Measurements from ENCODE around the gene ORM1. TPM values are rescaled to one million over a fixed set of nuclear protein-coding genes. Genes with fewer than 3 reads are reported as not detected.

ORM1 gene
- total and polyA plus RNA-seq, 4 donors, result 1,297 to 69,591 (median 37,095) TPM

DNA sequence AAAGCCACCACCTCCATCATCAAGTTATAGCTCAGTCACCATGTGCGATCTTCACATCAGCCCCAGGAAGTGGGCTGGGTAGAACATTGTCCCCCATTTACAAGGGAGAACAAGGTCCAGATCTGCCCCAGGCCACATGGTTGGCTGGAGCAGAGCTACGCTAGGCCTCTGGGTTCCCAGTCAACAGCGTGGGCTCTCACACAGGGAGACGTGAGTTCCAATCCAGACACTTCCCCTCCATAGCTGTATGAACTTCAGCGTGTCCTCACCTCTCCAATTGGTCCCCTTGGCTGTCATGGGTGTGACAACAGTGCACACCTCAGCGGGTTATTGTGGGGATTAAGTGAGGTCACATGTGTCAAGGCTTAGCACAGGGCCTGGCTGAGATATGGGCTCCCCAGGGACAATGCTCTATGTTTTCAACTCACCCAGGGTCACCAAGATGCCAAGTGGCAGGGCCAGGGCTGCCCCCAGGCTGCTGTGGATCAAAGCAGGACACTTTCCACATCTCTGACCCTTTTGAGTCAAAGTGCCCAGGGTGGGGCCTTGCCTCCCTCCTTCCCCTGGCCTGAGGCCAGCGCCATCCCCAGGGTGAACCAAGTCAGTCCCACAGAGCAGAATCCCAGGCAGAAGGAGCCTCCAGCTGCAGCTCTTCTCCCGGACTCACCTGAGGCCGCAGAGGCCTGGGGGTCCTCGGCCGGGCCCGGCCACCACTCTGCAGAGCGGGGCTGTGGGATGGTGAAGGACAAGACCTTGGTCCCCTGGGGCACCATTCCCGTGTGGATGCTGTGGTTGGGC is 45.1 kb downstream of the ORM1 start:
- H3K4me1 ChIP-seq (ENCODE audit: control insufficient read depth in 4 of 4, insufficient read depth in 4 of 4, low read length in 3 of 4), result peaks cover 3 to 34% (median 31%) of the 10 kb centered on the region in 4 donors

DNA sequence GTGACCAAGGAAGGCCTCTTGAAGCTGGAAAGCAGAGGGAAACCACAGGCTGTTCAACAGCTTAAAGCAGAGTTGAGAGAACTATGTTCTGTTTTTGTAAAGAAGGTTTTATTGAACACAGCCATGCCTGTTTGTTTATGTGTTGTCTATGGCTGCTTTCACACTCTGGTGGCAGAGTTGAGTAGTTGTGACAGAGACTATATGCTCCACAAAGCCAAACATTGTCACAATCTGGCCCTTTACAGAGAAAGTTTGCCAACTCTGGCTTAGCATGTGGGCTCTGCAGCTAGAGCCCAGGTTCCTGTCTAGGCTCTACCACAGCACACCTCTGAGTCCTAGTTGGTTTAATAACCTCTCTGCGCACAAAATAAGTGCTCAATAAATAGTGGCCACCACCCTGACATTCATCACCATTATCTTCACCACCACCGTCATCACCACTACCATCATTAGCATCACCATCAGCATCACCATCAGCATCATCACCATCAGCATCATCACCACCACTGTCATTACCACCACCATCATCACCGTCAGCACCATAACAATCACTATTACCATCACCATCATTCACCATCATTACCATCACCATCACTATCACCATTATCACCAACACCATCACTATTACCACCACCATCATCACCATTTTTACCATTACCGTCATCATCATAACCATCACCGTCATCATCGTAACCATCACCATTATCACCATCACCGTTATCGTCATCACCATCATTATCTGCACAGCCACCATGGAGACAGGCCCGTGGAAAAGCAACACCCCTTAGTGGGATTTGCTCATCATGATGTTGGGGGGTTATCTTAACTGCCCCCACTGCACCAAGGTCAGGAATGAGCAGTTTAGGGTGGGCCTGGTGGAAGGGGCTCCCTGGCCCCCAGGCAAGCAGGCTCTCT is 46.6 kb downstream of the ORM1 start:
- H3K9ac ChIP-seq (ENCODE audit: low read depth in 1 of 2, low read length in 2 of 2), result no peak overlapping the region
- no peaks in the 10 kb centered on the region for H3K27me3 ChIP-seq (ENCODE audit: control insufficient read depth in 4 of 4, insufficient read depth in 4 of 4, low read length in 3 of 4)
- H3K4me1 ChIP-seq (ENCODE audit: control insufficient read depth in 4 of 4, insufficient read depth in 4 of 4, low read length in 3 of 4), result peaks cover 3 to 25% (median 18%) of the 10 kb centered on the region in 4 donors
- peaks cover 6 to 30% (median 15%) of the 10 kb centered on the region in 4 donors for H3K36me3 ChIP-seq (ENCODE audit: control insufficient read depth in 4 of 4, insufficient read depth in 3 of 4, low read depth in 1 of 4, low read length in 3 of 4)
- no peaks in the 10 kb centered on the region for H3K9me3 ChIP-seq (ENCODE audit: control insufficient read depth in 4 of 4, low read length in 3 of 4)
- peak overlapping the region in 1 of 2 donors; percentile 48 for H3K27ac ChIP-seq (ENCODE audit: low read depth in 1 of 2, low read length in 2 of 2)
- WGBS, result 92% methylated on average over 9 of the region's 9 CpGs
- TF ChIP-seq RXRA (IDR thresholded peaks at IDR 0.05), result no peak
- no peak for TF ChIP-seq SP1 (IDR thresholded peaks at IDR 0.05)
- no peak for TF ChIP-seq RAD21 (IDR thresholded peaks at IDR 0.05)
- no peak for TF ChIP-seq REST (IDR thresholded peaks at IDR 0.05)
- no peak for TF ChIP-seq FOXA1 (IDR thresholded peaks at IDR 0.05)
- TF ChIP-seq TAF1 (conservative IDR thresholded peaks at IDR 0.05), result no peak
- no peak for TF ChIP-seq HNF4G (IDR thresholded peaks at IDR 0.05)
- TF ChIP-seq GABPA (IDR thresholded peaks at IDR 0.05 in 1 of 2, conservative IDR thresholded peaks at IDR 0.05 in 1 of 2), result no peak
- TF ChIP-seq FOXA2 (IDR thresholded peaks at IDR 0.05), result no peak
- TF ChIP-seq YY1 (IDR thresholded peaks at IDR 0.05), result no peak
- no peak for TF ChIP-seq NR2F2 (IDR thresholded peaks at IDR 0.05)
- TF ChIP-seq JUND (IDR thresholded peaks at IDR 0.05), result no peak
- no peak for TF ChIP-seq MAX (IDR thresholded peaks at IDR 0.05)
- TF ChIP-seq ZBTB33 (IDR thresholded peaks at IDR 0.05), result no peak
- TF ChIP-seq HNF4A (conservative IDR thresholded peaks at IDR 0.05), result no peak
- TF ChIP-seq, protein P1, sequence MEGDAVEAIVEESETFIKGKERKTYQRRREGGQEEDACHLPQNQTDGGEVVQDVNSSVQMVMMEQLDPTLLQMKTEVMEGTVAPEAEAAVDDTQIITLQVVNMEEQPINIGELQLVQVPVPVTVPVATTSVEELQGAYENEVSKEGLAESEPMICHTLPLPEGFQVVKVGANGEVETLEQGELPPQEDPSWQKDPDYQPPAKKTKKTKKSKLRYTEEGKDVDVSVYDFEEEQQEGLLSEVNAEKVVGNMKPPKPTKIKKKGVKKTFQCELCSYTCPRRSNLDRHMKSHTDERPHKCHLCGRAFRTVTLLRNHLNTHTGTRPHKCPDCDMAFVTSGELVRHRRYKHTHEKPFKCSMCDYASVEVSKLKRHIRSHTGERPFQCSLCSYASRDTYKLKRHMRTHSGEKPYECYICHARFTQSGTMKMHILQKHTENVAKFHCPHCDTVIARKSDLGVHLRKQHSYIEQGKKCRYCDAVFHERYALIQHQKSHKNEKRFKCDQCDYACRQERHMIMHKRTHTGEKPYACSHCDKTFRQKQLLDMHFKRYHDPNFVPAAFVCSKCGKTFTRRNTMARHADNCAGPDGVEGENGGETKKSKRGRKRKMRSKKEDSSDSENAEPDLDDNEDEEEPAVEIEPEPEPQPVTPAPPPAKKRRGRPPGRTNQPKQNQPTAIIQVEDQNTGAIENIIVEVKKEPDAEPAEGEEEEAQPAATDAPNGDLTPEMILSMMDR (IDR thresholded peaks at IDR 0.05; ENCODE audit: low read depth, low read length, missing input control), result no peak
- no peak overlapping the region for H3K4me3 ChIP-seq (ENCODE audit: low read depth in 1 of 3, low read length in 3 of 3)
- DNase-seq (ENCODE audit: low spot score), result no peak

More for the DNA sequence above, 45.1 kb downstream of the ORM1 start:
- Histone ChIP-seq H3K27ac (ENCODE audit: low read depth in 1 of 2, low read length in 2 of 2) (peak overlapping the region; percentile 10 to 65), H3K27me3 (ENCODE audit: control insufficient read depth in 4 of 4, insufficient read depth in 4 of 4, low read length in 3 of 4) (no peaks in the 10 kb centered on the region), H3K9ac (ENCODE audit: low read depth in 1 of 2, low read length in 2 of 2) (no peak overlapping the region), H3K36me3 (ENCODE audit: control insufficient read depth in 4 of 4, insufficient read depth in 3 of 4, low read depth in 1 of 4, low read length in 3 of 4) (peaks cover 6 to 18% (median 12%) of the 10 kb centered on the region in 4 donors), H3K9me3 (ENCODE audit: control insufficient read depth in 4 of 4, low read length in 3 of 4) (no peaks in the 10 kb centered on the region), H3K4me3 (ENCODE audit: low read depth in 1 of 3, low read length in 3 of 3) (no peak overlapping the region)
- WGBS, result 93% methylated on average over 14 of the region's 14 CpGs
- no peak for DNase-seq (ENCODE audit: low spot score)
- TF ChIP-seq, protein P1 (IDR thresholded peaks at IDR 0.05; ENCODE audit: low read depth, low read length, missing input control), result no peak
- TF ChIP-seq GABPA (IDR thresholded peaks at IDR 0.05 in 1 of 2, conservative IDR thresholded peaks at IDR 0.05 in 1 of 2) (no peak), TAF1 (conservative IDR thresholded peaks at IDR 0.05) (no peak), FOXA1 (IDR thresholded peaks at IDR 0.05) (no peak), MAX (IDR thresholded peaks at IDR 0.05) (no peak), EGR1 (IDR thresholded peaks at IDR 0.05; ENCODE audit: low read depth in 2 of 2) (no peak), FOXA2 (IDR thresholded peaks at IDR 0.05) (no peak)

Data from liver (tissue), 9 donors.